NCI-H2029 treated with DMSO at 0.1 percent for 48 hours (cell line): Measurements from ENCODE around the gene PRSS21.
A peak's percentile ranks its signal among the peaks of the same experiment; 100 is the strongest.

ENCODE experiments used
- DNase-seq: peaks from one replicate; lab custom pipeline; 2025; lab: John Stamatoyannopoulos, UW

Gene PRSS21

GRCh38 chr16:2843526-2843925 is 26.5 kb downstream of the PRSS21 start:
- no peak for DNase-seq

- DNase-seq, result no peak
Observed at GRCh38 chr16:2845116-2845515, 28.1 kb downstream of the PRSS21 start.

DNA sequence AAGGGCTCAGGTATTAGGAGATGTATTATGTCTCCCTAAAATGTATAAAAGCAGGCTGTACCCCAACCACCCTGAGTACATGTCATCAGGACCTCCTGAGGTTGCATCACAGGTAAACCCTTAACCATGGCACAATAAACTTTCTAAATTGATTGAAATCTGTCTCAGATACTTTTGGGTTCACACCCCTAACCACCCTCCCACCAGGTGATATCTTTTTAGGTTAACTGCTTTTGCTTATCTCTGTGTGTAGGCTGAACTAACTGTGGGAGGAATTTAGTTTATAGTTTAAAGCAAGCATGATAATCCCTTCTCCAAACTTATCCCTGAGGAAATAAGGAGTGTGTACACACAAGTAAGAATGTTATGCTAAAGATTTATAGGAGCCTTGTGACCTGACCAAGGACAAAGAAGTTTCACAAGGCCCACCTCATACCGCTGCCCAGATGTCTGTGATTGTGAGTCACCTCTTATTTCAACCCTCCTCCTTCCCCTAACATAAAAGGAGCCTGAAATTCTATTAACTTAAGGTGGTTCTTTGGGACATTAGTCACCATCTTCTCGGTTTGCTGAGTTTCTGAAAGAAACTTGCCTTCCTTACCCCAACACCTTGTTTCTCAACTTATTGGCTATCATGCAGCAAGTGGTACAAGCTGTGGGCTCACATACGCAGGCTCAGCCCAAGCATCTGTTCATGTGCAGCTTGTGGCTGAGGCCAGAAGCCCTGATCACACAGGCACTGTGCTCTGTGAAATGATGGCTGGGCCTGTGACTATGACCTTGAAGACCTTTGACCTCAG is 29.7 kb downstream of the PRSS21 start:
- no peak for DNase-seq

- no peak for DNase-seq
Observed at GRCh38 chr16:2848933-2849725, 32.1 kb downstream of the PRSS21 start.

DNA sequence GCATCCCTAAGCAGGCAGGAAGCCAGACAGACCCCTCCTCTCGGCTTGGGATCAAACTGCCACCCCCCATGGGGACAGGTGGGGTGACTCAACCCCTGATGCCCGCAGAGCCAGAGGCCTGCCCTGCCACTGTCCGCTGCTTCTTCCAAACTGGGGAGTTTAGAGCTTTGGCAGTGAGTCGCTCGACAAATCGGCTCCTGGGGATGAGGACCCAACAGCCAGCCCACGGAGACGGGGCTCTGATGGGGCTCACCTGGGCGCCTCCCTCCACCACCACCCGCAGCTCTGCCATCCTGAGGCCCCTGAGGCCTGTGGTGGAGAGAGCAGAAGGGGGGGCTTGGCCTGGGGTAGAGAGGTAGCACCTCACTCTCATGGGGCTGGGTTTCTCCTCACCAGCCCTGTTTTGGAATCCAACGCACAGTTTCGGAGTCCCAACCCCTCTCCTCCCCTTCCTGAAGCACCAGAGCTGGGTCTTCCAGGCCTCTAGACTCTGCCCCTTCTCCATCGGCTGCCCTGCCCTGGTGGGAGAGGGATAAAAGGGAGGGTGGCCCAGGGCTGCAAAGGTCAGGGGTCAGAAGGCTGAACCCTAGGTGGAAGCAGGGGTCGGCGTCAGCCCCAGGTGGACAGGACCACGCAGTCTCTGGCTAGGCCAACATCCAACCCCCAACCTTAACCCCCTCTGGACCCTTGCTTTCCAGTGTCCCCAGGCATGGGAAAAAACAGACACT is 35.1 kb downstream of the PRSS21 start:
- DNase-seq, result no peak

DNA sequence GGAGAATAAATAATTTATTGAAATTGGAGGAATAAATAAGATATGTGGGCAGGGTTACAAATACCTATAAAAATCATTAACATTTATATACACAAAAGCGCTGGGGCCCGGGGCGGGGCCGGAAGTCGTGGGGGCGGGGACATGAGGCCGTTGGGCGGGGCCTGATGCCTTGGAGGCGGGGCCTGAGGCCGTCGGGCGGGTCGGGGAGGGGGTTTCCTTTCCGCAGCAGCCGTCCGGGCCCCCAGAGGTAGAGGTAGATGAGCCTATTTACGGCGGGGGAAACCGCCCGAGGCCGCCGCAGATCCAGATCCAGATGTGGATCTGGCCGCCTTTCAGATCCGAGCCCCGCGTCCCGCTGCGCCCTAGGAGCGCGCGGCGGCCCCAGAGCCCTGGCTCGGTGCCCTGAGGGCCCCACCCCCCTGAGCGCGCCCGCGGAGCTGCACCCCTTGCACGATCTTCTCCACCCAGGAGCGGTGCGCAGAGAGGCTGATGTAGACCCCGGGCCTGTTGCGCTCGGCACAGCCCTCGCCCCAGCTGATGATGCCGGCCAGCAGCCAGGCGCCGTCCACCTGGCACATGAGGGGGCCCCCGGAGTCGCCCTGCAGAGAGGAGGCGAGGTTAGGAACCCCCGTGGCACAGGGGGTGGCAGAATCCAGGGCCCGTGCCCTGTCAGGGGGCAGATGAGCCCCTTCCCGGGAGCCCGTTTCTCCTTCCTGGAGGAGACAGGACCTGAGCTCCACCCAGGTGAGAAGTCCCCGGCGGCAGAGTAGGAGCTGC is 35.9 kb downstream of the PRSS21 start:
- no peak for DNase-seq

DNA sequence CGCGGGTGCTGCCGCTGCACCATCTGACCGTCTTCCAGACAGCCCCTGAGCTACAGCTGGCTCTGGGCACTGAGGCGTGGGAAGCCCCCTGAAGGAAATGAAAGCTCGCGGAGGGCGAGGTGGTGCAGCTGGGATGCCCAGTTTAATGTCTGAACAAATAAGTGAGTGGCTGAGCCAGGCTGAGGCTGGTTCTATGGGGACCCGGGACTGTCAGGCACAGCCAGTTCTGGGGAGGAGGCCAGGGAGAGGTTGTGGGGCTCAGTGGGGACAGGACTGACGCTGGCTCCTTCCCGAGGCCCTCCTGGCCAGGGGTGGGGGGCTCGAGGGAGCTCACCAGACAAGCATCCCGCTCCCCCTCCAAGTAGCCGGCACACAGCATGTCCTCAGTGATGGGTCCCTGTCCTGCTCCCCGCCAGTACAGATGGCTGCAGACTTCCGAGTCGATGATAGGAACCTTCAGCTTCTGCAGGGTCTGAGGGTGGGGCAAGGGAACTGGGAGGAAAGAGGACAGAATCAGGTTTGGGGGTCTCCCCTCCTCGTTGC is 36.6 kb downstream of the PRSS21 start:
- DNase-seq, result no peak

DNA sequence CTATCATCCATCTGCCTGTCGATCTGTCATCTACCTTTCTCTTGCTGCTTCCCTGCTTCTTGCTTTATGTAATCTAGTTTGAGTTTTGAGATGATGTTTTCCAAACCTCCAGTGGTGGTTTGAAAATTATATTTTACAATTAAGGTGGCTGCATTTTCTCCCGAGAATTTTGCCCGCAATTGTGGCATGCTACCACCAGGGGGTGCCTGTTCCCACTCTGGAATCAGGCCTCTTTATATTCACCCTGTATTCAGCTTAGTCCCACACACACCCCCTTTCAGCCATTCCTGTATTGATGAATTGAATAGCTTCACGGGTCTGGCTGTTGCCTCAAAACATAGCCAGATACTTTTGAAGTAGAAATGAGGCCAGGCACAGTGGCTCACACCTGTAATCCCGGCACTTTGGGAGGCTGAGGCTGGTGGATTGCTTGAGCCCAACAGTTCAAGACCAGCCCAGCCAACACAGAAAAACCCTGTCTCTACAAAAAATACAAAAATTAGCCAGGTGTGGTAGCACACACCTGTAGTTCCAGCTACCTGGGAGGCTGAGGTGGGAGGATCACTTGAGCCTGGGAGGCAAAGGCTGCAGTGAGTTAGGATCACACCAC is 37.8 kb downstream of the PRSS21 start:
- DNase-seq, result no peak

GRCh38 chr16:2855536-2855935 is 38.5 kb downstream of the PRSS21 start:
- DNase-seq, result no peak

DNA sequence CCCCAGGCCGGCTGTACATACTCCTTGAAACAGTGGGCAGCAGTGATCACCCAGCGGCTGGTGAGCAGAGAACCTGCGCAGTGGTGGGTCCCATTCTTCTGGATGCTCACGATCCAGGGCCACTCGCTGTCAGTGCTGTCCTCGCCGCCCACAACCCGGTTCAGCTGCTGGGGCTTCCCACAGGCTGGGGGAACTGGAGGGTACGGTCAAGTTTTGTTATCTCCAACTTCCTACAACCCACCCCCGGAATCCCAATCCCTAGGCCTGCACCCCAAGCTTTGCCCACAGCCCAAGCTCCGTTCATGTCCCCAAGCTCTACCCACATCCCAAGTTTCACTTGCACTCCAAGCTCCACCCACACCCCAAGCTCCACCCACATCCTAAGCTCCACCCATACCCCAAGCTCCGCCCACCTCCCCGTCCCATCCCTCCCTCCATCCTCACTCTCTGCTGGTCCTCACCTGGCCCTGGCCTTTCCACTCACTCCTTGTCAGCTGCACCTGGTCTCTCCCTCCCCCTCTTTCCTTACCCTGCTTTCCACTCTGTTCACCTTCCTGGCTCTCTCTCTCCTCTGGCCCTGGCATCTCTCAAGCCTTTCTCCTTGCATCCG is 39.1 kb downstream of the PRSS21 start:
- DNase-seq, result no peak

DNA sequence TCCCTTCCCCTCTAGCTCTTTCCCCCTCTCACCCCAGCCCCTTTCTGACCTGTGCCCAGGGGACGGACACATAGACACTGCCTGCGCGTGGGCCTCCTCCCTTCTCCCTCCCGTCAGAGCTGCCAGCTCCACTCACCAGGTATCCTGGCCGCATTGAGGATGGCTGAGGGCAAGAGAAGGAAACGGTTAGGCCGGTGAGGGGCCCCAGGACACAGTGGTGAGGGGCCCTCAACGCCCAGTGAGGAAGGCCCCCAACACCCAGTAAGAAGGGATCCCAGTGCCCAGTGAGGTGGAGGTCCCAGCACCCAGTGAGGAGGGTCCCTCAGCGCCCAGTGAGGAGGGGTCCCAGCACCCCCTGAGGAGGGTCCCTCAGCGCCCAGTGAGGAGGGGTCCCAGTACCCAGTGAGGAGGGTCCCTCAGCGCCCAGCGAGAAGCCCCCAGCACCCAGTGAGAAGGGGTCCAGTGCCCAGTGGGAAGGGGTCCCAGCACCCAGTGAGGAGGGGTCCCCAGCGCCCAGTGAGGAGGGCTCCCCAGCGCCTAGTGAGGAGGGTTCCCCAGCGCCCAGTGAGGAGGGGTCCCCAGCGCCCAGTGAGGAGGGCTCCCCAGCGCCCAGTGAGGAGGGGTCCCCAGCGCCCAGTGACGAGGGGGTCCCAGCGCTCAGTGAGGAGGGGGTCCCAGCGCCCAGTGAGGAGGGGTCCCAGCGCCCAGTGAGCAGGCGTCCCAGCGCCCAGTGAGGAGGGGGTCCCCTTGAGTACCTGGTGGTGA is 39.8 kb downstream of the PRSS21 start:
- DNase-seq, result no peak

GRCh38 chr16:2857451-2858244 is 40.6 kb downstream of the PRSS21 start, which contains the start of gene PRSS22:
TSS of gene PRSS22 (minus strand) at chr16:2858170. CDS start at chr16:2858104, 66 bp downstream.
- DNase-seq, result no peak

DNA sequence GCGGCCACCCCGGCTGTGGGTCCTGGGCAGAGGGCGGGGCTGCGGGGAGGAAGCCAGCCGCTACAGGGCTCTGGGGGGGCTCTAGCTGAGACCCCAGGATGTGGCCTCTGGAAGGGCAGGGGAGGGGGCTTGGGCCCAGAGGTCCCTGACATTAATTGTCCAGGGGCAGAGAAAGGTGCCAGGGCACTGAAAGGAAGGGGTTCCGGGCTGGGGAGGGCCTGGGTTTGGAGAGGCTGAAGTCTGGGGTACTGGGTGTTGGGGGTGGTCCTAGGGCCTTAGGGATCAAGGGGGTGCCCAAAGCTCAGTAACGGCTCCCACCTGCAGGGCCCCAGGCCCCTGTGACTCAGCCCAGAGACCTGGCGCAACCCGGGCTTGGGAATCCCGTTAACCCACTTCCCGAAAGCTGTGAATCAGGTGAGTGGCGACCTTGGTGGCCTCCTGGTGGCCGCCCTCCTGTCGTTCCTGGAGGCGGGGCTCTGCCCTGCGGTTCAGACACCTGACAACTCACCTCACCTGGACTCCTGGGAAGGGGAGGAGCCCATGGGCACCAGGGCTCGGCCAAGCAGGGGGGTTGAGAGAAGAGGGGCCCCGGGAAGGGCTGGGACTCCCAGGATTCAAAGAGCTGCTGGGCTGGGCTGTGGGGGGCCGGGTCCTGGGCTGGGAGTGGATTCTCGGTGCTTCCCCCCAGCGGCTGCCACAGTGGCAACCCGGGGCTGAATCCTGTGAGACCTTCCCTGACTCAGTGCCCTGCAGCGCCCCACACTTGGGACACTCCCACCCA is 41.4 kb downstream of the PRSS21 start:
- DNase-seq, result peak; percentile 22

GRCh38 chr16:2859686-2860265 is 42.7 kb downstream of the PRSS21 start:
- no peak for DNase-seq

- no peak for DNase-seq
Observed at GRCh38 chr16:2860826-2861567, 44.0 kb downstream of the PRSS21 start.

DNA sequence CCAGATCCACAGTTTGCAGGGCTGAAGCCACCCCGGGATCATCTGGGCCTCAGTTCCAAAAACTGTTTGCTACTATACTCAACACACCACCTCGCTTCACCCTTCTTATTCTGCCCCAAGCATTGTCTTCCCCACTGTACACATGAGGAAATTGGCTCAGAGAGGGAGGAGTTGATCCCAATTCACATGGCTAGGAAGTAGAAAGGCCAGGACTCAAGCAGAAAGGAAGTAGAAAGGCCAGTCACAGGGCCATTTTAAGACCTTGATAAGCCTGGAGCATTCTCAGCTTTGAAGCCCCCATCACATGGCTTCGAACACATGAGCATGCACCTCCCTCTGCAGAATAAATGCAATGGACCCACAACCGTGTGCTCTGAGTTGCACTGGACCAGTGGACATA is 48.6 kb downstream of the PRSS21 start:
- no peak for DNase-seq

DNA sequence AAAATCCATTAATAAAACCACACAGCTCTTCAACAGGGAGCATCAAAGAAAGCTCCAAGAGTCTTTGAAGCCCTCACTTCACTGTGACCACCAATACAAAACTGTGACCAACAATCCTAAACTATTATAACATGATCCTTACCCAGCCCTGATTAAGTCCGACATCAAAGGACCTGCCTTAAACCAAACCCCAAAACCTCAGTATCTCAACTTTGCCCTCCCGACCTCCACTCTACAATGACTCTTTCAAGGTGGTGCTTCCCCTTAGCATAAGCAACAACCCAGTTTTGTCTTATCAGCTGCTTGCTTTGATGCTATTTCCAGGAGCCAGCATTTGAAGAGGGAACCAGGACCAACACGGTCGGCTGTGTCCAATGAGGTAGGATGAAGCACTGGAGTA is 49.4 kb downstream of the PRSS21 start:
- DNase-seq, result no peak
